HT1080 (cell line): Measurements from ENCODE around the gene IGSF8. TPM values are rescaled to one million over a fixed set of nuclear protein-coding genes. Genes with fewer than 3 reads are reported as not detected.

Experiments used
- DNase-seq: peaks from one replicate; pipeline ENCODE4 v3.0.0-alpha.2; 2015; ENCODE audit warnings: low read depth
- total RNA-seq: library from RNA; depleted of rRNA; stranded (reverse); fragments of >200 nt; shearing (Covaris generic); gene quantifications from 2 replicates; pipeline ENCODE4 v1.2.3, GENCODE V29; 2014; rRNA removed

IGSF8 gene
- total RNA-seq, 1 experiment from 2014 or later: 18.0 TPM

DNA sequence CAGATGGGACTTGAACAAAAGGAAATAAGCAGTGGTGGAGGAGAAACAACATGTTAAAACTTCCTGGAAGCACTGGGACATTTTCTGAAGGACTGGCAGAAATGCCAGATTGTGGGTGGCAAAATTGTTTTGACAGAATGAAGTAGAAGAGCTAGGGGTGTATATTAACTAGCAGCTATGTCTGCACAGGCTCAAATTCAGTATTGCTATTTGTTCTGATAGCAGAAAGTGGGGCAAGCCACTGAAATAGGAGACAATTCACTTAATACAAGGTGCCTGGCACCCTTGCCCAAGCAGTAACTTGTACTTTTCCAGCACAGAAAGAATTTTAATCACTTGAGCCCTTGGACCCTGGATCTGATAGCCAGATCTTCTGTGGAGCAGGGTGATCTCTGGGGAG is 54.9 kb downstream of the IGSF8 start:
- DNase-seq: no peak

Other genes with a start within 250 kb of the IGSF8 start
- gene VSIG8, start 236.0 kb downstream of the IGSF8 start, total RNA-seq: 0.03 and 0.07 TPM in 2 replicates
- gene CFAP45, start 198.5 kb downstream of the IGSF8 start, total RNA-seq: 3.9 and 4.2 TPM in 2 replicates
- gene TAGLN2, start 173.1 kb downstream of the IGSF8 start, total RNA-seq: 655 and 859 TPM in 2 replicates
- 0.80 and 1.2 TPM in 2 replicates for gene IGSF9, start 153.0 kb downstream of the IGSF8 start, total RNA-seq
- 10.7 and 15.9 TPM in 2 replicates for gene SLAMF9, start 144.4 kb downstream of the IGSF8 start, total RNA-seq
- gene PIGM, start 66.6 kb downstream of the IGSF8 start, total RNA-seq: 4.9 and 5.8 TPM in 2 replicates
- gene KCNJ10, start 28.5 kb downstream of the IGSF8 start, total RNA-seq: not detected in 2 replicates
- not detected in 2 replicates for gene KCNJ9, start 17.1 kb downstream of the IGSF8 start, total RNA-seq
- gene ATP1A2, start 17.1 kb upstream of the IGSF8 start, total RNA-seq: not detected in 2 replicates
- not detected in 2 replicates for gene ATP1A4, start 53.0 kb upstream of the IGSF8 start, total RNA-seq
- not detected in 2 replicates for gene CASQ1, start 92.0 kb upstream of the IGSF8 start, total RNA-seq
- 129 and 187 TPM in 2 replicates for gene PEA15, start 106.8 kb upstream of the IGSF8 start, total RNA-seq
- gene DCAF8, start 163.9 kb upstream of the IGSF8 start, total RNA-seq: 47.6 and 56.9 TPM in 2 replicates
- gene PEX19, start 186.5 kb upstream of the IGSF8 start, total RNA-seq: 26.9 and 27.6 TPM in 2 replicates
- gene COPA, start 244.6 kb upstream of the IGSF8 start, total RNA-seq: 115 and 133 TPM in 2 replicates
- 40.0 and 49.0 TPM in 2 replicates for gene NCSTN, start 244.8 kb upstream of the IGSF8 start, total RNA-seq